HG03520 (cell line): ENCODE measurements around the gene KCP.

ENCODE experiments used
- ATAC-seq: cut with Tn5 transposase; IDR thresholded peaks from one replicate; pipeline ENCODE4 v1.9.1; 2021; ENCODE audit warnings: mild to moderate bottlenecking, moderate library complexity; ENCODE audit not compliant: unreplicated experiment

The KCP gene

GRCh38 chr7:128859232-128860157, 51.0 kb downstream of the KCP start:
- ATAC-seq = no peak

GRCh38 chr7:128858380-128859231, 51.9 kb downstream of the KCP start:
- no peak for ATAC-seq

DNA sequence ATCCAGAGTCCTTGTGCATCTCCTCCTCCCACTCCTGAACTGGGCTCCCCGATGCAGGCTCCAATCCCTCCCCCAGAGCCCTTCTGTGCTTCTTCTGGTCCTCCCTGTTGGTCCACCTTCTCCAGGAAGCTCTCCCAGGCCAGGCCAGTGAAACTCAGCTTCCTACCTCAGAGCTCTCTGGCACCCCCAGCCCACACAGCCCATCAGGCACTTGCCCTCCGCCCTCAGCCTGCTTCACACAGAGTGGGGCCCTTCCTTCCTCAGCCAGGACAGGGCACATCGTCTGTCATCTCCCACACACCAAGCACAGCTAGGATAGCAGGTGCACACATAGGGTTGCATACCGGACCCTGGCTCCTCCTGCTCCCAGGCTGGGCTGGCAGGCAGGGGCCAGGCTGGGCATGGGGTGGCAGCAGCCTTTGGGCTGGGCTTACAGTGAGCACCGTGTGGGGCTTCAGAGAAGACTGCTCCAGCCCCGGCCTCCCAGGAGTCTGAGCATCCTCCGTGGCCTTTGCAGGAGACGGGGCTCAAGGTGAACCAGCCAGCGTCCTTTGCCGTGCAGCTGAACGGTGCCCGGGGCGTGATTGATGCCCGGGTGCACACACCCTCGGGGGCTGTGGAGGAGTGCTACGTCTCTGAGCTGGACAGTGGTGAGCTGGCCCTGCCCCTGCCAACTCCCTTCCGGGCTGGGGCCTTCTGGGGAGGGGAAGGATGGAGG, 54.3 kb downstream of the KCP start:
- ATAC-seq = no peak

DNA sequence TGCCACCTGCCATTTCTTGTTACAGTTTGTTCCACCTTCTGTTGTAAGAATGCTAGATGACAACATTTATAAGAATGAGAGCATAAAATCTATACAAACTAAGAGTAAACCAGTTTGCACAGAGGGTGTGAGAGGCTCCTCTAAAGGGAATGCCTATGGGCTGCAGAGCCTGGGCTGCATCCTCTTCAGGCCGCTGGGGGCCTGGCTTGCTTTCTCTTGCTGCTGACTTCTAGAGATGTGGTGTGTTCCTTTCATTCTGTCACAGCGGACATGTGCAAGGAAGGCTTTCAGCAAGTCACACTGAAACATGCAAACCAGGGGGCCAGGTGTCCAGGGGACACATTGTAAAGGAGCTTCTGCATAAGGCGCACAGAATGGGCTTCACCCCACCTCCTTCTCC, 55.0 kb downstream of the KCP start:
- no peak for ATAC-seq

- ATAC-seq = no peak
Measured at GRCh38 chr7:128854396-128854795, 56.1 kb downstream of the KCP start.

- no peak for ATAC-seq
Measured at GRCh38 chr7:128853799-128854198, 56.7 kb downstream of the KCP start.

DNA sequence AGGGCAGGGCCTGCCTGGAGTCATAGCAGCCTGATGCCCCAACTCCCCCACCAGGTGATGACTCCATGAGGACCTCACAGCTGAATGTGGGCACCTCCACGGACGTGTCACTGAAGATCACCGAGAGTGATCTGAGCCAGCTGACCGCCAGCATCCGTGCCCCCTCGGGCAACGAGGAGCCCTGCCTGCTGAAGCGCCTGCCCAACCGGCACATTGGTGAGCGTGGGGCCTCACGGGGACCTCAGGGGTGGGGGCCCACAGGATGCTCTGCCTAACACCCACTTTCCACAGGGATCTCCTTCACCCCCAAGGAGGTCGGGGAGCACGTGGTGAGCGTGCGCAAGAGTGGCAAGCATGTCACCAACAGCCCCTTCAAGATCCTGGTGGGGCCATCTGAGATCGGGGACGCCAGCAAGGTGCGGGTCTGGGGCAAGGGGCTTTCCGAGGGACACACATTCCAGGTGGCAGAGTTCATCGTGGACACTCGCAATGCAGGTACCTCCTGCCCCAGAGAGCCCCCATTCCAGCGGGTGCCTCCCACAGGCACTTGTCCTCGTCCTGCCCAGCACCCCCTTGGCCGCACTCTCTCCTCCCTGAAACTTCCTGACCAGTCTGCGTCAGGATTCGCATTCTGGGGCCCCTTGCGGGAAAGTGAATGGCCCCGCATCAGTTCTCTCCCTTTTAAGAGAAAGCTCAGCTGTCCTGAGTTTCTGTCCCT, 57.8 kb downstream of the KCP start:
- no peak for ATAC-seq

GRCh38 chr7:128849804-128850490, 60.6 kb downstream of the KCP start:
- ATAC-seq = no peak

GRCh38 chr7:128849156-128849515, 61.4 kb downstream of the KCP start:
- no peak for ATAC-seq

DNA sequence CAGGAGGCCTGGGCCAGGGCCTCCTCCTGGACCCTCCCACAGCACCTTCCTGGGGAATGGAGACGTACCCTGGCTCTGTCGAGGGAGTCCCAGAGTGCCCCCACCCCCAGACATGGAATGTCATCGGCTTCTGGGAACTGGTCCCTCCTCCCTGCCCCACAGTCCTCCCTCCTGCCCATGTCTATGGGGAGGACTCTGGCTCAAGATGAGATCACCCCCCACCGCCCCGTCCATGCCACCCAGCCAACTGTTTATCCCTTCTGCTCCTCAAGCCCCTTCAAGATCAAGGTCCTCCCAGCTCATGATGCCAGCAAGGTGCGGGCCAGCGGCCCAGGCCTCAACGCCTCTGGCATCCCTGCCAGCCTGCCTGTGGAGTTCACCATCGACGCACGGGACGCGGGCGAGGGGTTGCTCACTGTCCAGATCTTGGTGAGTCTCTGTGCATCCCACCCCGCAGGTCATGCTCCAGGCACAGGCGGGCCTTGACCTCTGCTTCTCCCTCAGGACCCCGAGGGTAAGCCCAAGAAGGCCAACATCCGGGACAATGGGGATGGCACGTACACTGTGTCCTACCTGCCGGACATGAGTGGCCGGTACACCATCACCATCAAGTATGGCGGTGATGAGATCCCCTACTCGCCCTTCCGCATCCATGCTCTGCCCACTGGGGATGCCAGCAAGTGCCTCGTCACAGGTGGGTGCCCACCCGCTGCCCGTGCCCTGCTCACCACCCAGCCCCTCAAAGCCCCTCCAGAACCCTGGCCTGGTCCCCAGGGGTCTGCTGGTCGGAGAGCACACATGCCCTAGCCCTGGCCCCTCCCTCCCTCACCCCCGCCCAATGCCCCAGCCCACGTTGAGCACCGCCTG, 62.0 kb downstream of the KCP start:
- no peak for ATAC-seq

DNA sequence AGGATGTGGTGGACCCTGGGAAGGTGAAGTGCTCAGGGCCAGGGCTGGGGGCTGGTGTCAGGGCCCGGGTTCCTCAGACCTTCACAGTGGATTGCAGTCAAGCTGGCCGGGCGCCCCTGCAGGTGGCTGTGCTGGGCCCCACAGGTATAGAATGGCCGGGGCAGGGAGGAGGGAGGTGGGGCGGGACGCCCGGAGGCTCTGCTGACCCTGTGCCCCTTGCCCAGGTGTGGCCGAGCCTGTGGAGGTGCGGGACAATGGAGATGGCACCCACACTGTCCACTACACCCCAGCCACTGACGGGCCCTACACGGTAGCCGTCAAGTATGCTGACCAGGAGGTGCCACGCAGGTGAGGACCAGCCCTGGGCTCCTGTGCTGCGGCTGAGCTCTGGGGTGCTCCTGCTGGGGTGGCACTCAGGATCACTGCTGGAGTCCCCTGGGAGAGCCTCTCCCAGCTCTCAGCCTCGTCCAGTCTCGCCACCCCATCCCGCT, 62.7 kb downstream of the KCP start:
- no peak for ATAC-seq

- ATAC-seq = no peak
Measured at GRCh38 chr7:128846781-128847444, 63.6 kb downstream of the KCP start.

- no peak for ATAC-seq
Measured at GRCh38 chr7:128845987-128846386, 64.5 kb downstream of the KCP start.

- ATAC-seq = no peak
Measured at GRCh38 chr7:128845475-128845874, 65.0 kb downstream of the KCP start.

DNA sequence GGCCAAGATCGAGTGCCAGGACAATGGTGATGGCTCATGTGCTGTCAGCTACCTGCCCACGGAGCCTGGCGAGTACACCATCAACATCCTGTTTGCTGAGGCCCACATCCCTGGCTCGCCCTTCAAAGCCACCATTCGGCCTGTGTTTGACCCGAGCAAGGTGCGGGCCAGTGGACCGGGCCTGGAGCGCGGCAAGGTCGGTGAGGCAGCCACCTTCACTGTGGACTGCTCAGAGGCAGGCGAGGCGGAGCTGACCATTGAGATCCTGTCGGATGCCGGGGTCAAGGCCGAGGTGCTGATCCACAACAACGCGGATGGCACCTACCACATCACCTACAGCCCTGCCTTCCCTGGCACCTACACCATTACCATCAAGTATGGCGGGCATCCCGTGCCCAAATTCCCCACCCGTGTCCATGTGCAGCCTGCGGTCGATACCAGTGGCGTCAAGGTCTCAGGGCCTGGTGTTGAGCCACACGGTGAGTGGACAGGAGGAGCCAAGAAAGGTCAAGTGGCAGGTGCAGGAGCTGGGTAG, 65.7 kb downstream of the KCP start:
- ATAC-seq = no peak

DNA sequence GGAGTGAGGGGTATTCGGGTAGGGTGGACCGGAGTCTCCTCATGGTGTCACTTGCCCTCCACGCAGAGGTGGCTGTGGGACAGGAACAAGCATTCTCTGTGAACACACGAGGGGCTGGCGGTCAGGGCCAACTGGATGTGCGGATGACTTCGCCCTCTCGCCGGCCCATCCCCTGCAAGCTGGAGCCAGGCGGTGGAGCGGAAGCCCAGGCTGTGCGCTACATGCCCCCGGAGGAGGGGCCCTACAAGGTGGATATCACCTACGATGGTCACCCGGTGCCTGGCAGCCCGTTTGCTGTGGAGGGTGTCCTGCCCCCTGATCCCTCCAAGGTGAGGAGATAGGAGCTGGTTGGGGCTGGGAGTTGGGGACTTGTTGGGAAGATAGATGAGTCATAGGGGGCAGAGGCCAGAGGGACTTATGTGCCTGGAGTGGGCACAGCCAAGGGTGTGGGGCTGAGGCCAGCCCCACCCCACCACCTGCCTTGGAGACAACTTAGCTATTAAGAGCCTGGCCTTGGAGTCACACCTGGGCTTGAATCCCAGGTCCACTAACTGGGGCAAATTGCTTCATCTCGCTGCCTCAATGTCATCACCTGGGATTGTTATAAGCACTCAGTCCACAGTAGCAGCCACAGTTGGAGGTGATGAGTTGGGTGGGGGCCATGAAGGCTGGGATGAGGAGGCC, 66.4 kb downstream of the KCP start:
- no peak for ATAC-seq
